SK-N-SH (cell line): ENCODE results near the gene WHRN. TPM values are rescaled to one million over a fixed set of nuclear protein-coding genes. Genes with fewer than 3 reads are reported as not detected.

Experiments used
- CTCF ChIA-PET: fragments of 300-600, 350-600 bp; formaldehyde crosslinking; extraction: SDS; loops from one replicate; lab custom pipeline; 2021; lab: Yijun Ruan, JAX
- POLR2A ChIA-PET: fragments of 350-600 bp; sonication (Branson Sonifier 250); formaldehyde crosslinking; extraction: SDS; loops from one replicate; lab custom pipeline; 2020; ENCODE audit warnings: antibody characterized with exemption, inconsistent platforms; lab: Yijun Ruan, JAX
- DNase-seq: peaks from one replicate; pipeline ENCODE4 v3.0.0; 2012
- H2AFZ ChIP-seq: fragments of 200-600 bp; sonication (generic); 2 replicates; pipeline ENCODE4 v1.8.1; 2016; ENCODE audit warnings: antibody characterized with exemption, mild to moderate bottlenecking, low read depth
- H3F3A ChIP-seq: fragments of 200-600 bp; sonication (generic); replicated peaks from 2 replicates; pipeline ENCODE3; 2016; ENCODE audit warnings: antibody characterized with exemption, mild to moderate bottlenecking; ENCODE audit not compliant: insufficient read depth
- H3K27ac ChIP-seq, 2 experiments: fragments of 200-500 bp in 1 of 2; fragments of 200-600 bp in 1 of 2; sonication (Bioruptor generic) in 1 of 2; sonication (generic), shearing (Covaris generic) in 1 of 2; 2 replicates each; pipeline versions ENCODE4 v1.5.1 to v1.6.1; 2014 to 2016; ENCODE audit warnings: low read depth in 2 of 2, inconsistent platforms in 1 of 2, low read length in 1 of 2, mild to moderate bottlenecking in 1 of 2, mixed read lengths in 1 of 2
- H3K27me3 ChIP-seq: fragments of 200-600 bp; sonication (generic), shearing (Covaris generic); 2 replicates; pipeline ENCODE4 v1.6.1; 2016; ENCODE audit warnings: mixed run types; ENCODE audit not compliant: insufficient read depth
- H3K36me3 ChIP-seq, 2 experiments: fragments of 200-500 bp in 1 of 2; fragments of 200-600 bp in 1 of 2; sonication (Bioruptor generic) in 1 of 2; sonication (generic) in 1 of 2; replicated peaks in 1 of 2; 2 replicates each; pipeline versions ENCODE3 to v1.5.1; 2014 to 2016; ENCODE audit warnings: low read length in 1 of 2, mild to moderate bottlenecking in 1 of 2; ENCODE audit not compliant: insufficient read depth in 2 of 2, control insufficient read depth in 1 of 2
- H3K4me1 ChIP-seq, 2 experiments: fragments of 200-500 bp in 1 of 2; fragments of 200-600 bp in 1 of 2; sonication (Bioruptor generic) in 1 of 2; sonication (generic), shearing (Covaris generic) in 1 of 2; 2 replicates each; pipeline versions ENCODE4 v1.5.1 to v1.6.1; 2014 to 2016; ENCODE audit warnings: low read depth in 1 of 2, low read length in 1 of 2, mixed run types in 1 of 2; ENCODE audit not compliant: insufficient read depth in 2 of 2, control insufficient read depth in 1 of 2
- H3K4me2 ChIP-seq: fragments of 200-600 bp; sonication (generic), shearing (Covaris generic); 2 replicates; pipeline ENCODE4 v1.6.1; 2017; ENCODE audit warnings: mixed run types
- H3K4me3 ChIP-seq, 2 experiments: fragments of 200-500 bp in 1 of 2; fragments of 200-600 bp in 1 of 2; sonication (Bioruptor generic) in 1 of 2; sonication (generic), shearing (Covaris generic) in 1 of 2; 2 replicates each; pipeline versions ENCODE4 v1.5.1 to v1.8.1; 2014 to 2016; ENCODE audit warnings: low read depth in 2 of 2, inconsistent platforms in 1 of 2, low read length in 1 of 2, mild to moderate bottlenecking in 1 of 2, mixed read lengths in 1 of 2, moderate library complexity in 1 of 2
- H3K79me2 ChIP-seq: fragments of 200-600 bp; sonication (generic); 2 replicates; pipeline ENCODE4 v1.8.1; 2017; ENCODE audit warnings: mild to moderate bottlenecking; ENCODE audit not compliant: insufficient read depth
- H3K9ac ChIP-seq: fragments of 200-600 bp; sonication (generic); 2 replicates; pipeline ENCODE4 v1.6.1; 2017; ENCODE audit warnings: mixed run types
- H3K9me2 ChIP-seq: fragments of 200-600 bp; sonication (generic); 2 replicates; pipeline ENCODE4 v1.6.1; 2017; ENCODE audit warnings: mixed run types
- H3K9me3 ChIP-seq: fragments of 200-600 bp; sonication (generic); 2 replicates; pipeline ENCODE4 v1.6.1; 2017; ENCODE audit warnings: mixed run types, mild to moderate bottlenecking, moderate library complexity
- H4K20me1 ChIP-seq: fragments of 200-600 bp; sonication (generic); 2 replicates; pipeline ENCODE4 v1.6.1; 2017; ENCODE audit warnings: mild to moderate bottlenecking, mixed run types; ENCODE audit not compliant: insufficient read depth
- EP300 ChIP-seq, 2 experiments: IDR thresholded peaks; 2 replicates each; pipeline versions ENCODE4 v1.4.0 to v1.6.1; 2012; ENCODE audit warnings: borderline replicate concordance in 1 of 2, low read depth in 1 of 2, low read length in 1 of 2
- FOXJ3 ChIP-seq: sonication (generic); formaldehyde crosslinking; IDR thresholded peaks from 2 replicates; pipeline ENCODE4 v1.5.1; 2020; ENCODE audit warnings: mild to moderate bottlenecking, missing genetic modification reagents
- GABPA ChIP-seq: IDR thresholded peaks from 2 replicates; pipeline ENCODE4 v1.4.0; 2012; ENCODE audit warnings: low read depth, mild to moderate bottlenecking
- GATA2 ChIP-seq: sonication (generic); formaldehyde crosslinking; IDR thresholded peaks from 2 replicates; pipeline ENCODE4 v1.5.0; 2020; ENCODE audit warnings: mild to moderate bottlenecking, missing genetic modification reagents
- MXI1 ChIP-seq: IDR thresholded peaks from 2 replicates; pipeline ENCODE4 v1.6.1; 2012; ENCODE audit warnings: mild to moderate bottlenecking, low read depth, low read length, improper control_type of control experiment
- PBX3 ChIP-seq: IDR thresholded peaks from 2 replicates; pipeline ENCODE4; 2012
- POLR2AphosphoS5 ChIP-seq: IDR thresholded peaks from 2 replicates; pipeline ENCODE4 v1.6.1; 2012; ENCODE audit warnings: low read depth, low read length
- SMC3 ChIP-seq: IDR thresholded peaks from 2 replicates; pipeline ENCODE4 v1.6.1; 2012; ENCODE audit warnings: low read depth, low read length, improper control_type of control experiment
- USF1 ChIP-seq: IDR thresholded peaks from 2 replicates; pipeline ENCODE4 v1.4.0; 2012; ENCODE audit warnings: low read depth, borderline replicate concordance
- YY1 ChIP-seq: IDR thresholded peaks from 2 replicates; pipeline ENCODE4 v1.4.0; 2012; ENCODE audit warnings: low read depth, mild to moderate bottlenecking
- ZBTB33 ChIP-seq: IDR thresholded peaks from 2 replicates; pipeline ENCODE4 v1.4.0; 2012; ENCODE audit warnings: low read depth, borderline replicate concordance
- WGBS: methylation state at CpG from one replicate; pipeline ENCODE4 v1.1.6; 2017; ENCODE audit warnings: low lambda C conversion rate; 5-methylcytosine and 5-hydroxymethylcytosine counted together
- polyA plus RNA-seq, 3 experiments: library from polyadenylated mRNA; depleted of rRNA; stranded (reverse); fragments of >200 nt; gene quantifications; 2 replicates each; pipeline ENCODE4 v1.2.3, GENCODE V29; 2012

The WHRN gene
- polyA plus RNA-seq, 1 of the 3 experiments (the other 2 are of a cell fraction): 4.6 TPM

GRCh38 chr9:114465417-114465816 is 39.9 kb downstream of the WHRN start (continued):
- TF ChIP-seq USF1 (no peak), EP300 (IDR thresholded peaks at IDR 0.05; ENCODE audit: borderline replicate concordance in 1 of 2, low read depth in 1 of 2, low read length in 1 of 2) (no peak)

GRCh38 chr9:114464281-114465051 is 40.8 kb downstream of the WHRN start:
- Histone ChIP-seq H3F3A (no peaks in the 10 kb centered on the region), H3K9ac (no peak overlapping the region), H3K79me2 (no peaks in the 10 kb centered on the region), H3K9me2 (no peaks in the 10 kb centered on the region), H3K4me1 (peaks cover 0 to 2% of the 10 kb centered on the region in 2 experiments; a peak in 1 of 4 replicates), H3K9me3 (no peaks in the 10 kb centered on the region), H3K4me2 (no peak overlapping the region), H3K36me3 (no peaks in the 10 kb centered on the region)
- ChIA-PET CTCF (interaction anchor here (0.6 kb wide), 1 partner anchor 59 kb away, joined by 3 read pairs; no protein-coding TSS in a partner anchor), POLR2A (no interaction called here)
- 46% methylated on average over 5 of the region's 5 CpGs for WGBS
- no peak for TF ChIP-seq POLR2AphosphoS5
- TF ChIP-seq YY1: no peak
- TF ChIP-seq FOXJ3 (CRISPR knock-in tag): no peak
- no peak for TF ChIP-seq PBX3
- TF ChIP-seq ZBTB33: no peak
- no peak for TF ChIP-seq EP300 (IDR thresholded peaks at IDR 0.05; ENCODE audit: borderline replicate concordance in 1 of 2, low read depth in 1 of 2, low read length in 1 of 2)
- TF ChIP-seq GATA2 (CRISPR knock-in tag): no peak
- no peak for TF ChIP-seq GABPA
- no peak for TF ChIP-seq USF1
- TF ChIP-seq MXI1: no peak
- TF ChIP-seq SMC3: no peak
- TF ChIP-seq, all 33 proteins: peak for 0
- Histone ChIP-seq H3K27me3 (no peaks in the 10 kb centered on the region; the same call in 1 of the 2 replicates), H2AFZ (no peak overlapping the region), H3K27ac (no peak overlapping the region), H4K20me1 (no peaks in the 10 kb centered on the region), H3K4me3 (no peak overlapping the region)
- DNase-seq: no peak
